SH-SY5Y (cell line): ENCODE measurements around the gene UTP20.

Experiments
- GATA2 ChIP-seq: IDR thresholded peaks from 2 replicates; pipeline ENCODE4 v1.6.1; 2011; ENCODE audit warnings: mild to moderate bottlenecking, low read depth, low read length
- GATA3 ChIP-seq: IDR thresholded peaks from 2 replicates; pipeline ENCODE4 v1.6.1; 2011; ENCODE audit warnings: low read depth, mild to moderate bottlenecking, low read length, moderate library complexity

DNA sequence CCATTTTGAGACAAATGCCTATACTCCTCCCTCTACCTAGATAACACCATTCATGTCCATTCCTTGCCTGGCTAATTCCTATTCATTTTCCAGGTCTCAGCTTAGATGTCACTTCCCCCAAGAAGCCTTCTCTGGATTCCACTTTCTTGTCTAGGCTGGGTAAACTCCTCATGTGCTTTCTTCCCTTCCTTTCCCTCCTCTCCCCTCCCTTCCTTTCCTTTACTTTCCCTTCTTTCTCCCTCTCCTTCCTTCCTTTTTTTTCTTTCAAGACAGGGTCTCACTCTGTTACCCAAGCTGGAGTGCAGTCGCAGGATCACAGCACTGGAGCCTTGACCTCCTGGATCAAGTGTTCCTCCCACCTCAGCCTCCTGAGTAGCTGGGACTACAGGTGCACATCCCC is 3.5 kb upstream of the UTP20 start:
- TF ChIP-seq GATA2 (no peak), GATA3 (no peak)
